NCI-H82 treated with DMSO at 0.1 percent for 48 hours (cell line): ENCODE results near the gene SLCO2A1.

Experiments
- DNase-seq: peaks from one replicate; lab custom pipeline; 2025; ENCODE audit not compliant: unreplicated experiment; lab: John Stamatoyannopoulos, UW

Gene SLCO2A1

GRCh38 chr3:133955892-133956291 is 73.8 kb downstream of the SLCO2A1 start:
- peak; percentile 71 for DNase-seq

- DNase-seq, result no peak
Observed at GRCh38 chr3:133954717-133955360, 74.9 kb downstream of the SLCO2A1 start.

- DNase-seq, result no peak
Observed at GRCh38 chr3:133953297-133953696, 76.4 kb downstream of the SLCO2A1 start.

- no peak for DNase-seq
Observed at GRCh38 chr3:133949438-133949837, 80.3 kb downstream of the SLCO2A1 start.

- DNase-seq, result no peak
Observed at GRCh38 chr3:133948996-133949395, 80.7 kb downstream of the SLCO2A1 start.

GRCh38 chr3:133948131-133948810 is 81.5 kb downstream of the SLCO2A1 start:
- DNase-seq, result no peak

- DNase-seq, result no peak
Observed at GRCh38 chr3:133945381-133946095, 84.2 kb downstream of the SLCO2A1 start.

- DNase-seq, result no peak
Observed at GRCh38 chr3:133944641-133945380, 84.9 kb downstream of the SLCO2A1 start.

- no peak for DNase-seq
Observed at GRCh38 chr3:133944181-133944580, 85.5 kb downstream of the SLCO2A1 start.

GRCh38 chr3:133943639-133944141 is 86.0 kb downstream of the SLCO2A1 start:
- no peak for DNase-seq

- DNase-seq, result no peak
Observed at GRCh38 chr3:133943031-133943535, 86.6 kb downstream of the SLCO2A1 start.

GRCh38 chr3:133941415-133941821 is 88.3 kb downstream of the SLCO2A1 start:
- no peak for DNase-seq

GRCh38 chr3:133940536-133940935 is 89.2 kb downstream of the SLCO2A1 start:
- DNase-seq, result no peak

GRCh38 chr3:133939463-133939835 is 90.3 kb downstream of the SLCO2A1 start:
- DNase-seq, result no peak

GRCh38 chr3:133938770-133939462 is 90.8 kb downstream of the SLCO2A1 start:
- DNase-seq, result no peak

GRCh38 chr3:133937756-133938601 is 91.7 kb downstream of the SLCO2A1 start:
- no peak for DNase-seq

- no peak for DNase-seq
Observed at GRCh38 chr3:133937061-133937686, 92.6 kb downstream of the SLCO2A1 start.

GRCh38 chr3:133935843-133936769 is 93.6 kb downstream of the SLCO2A1 start:
- DNase-seq, result no peak
